Daoy (cell line): Measurements from ENCODE around the gene ACVRL1. TPM values are rescaled to one million over a fixed set of nuclear protein-coding genes. Genes with fewer than 3 reads are reported as not detected.

Source experiments
- DNase-seq: peaks from one replicate; pipeline ENCODE4 v3.0.0-alpha.2; 2015; ENCODE audit warnings: low read depth
- total RNA-seq: library from RNA; depleted of rRNA; stranded (reverse); fragments of >200 nt; shearing (Covaris generic); gene quantifications from 2 replicates; pipeline ENCODE4 v1.2.3, GENCODE V29; 2014

Gene ACVRL1
- total RNA-seq, 1 experiment from 2014 or later: 2.9 TPM

DNA sequence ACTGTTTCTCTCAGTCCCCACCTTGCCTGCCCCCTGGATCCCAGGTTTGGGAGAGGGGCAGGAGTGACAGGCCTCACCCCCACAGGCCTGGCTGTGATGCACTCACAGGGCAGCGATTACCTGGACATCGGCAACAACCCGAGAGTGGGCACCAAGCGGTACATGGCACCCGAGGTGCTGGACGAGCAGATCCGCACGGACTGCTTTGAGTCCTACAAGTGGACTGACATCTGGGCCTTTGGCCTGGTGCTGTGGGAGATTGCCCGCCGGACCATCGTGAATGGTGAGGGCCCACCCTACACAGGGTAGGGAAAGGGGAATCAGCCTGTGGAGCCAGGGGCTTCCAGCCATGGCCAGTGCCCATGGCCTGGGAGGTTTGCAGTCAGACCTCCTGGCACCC is 8.6 kb downstream of the ACVRL1 start:
- DNase-seq: no peak

DNA sequence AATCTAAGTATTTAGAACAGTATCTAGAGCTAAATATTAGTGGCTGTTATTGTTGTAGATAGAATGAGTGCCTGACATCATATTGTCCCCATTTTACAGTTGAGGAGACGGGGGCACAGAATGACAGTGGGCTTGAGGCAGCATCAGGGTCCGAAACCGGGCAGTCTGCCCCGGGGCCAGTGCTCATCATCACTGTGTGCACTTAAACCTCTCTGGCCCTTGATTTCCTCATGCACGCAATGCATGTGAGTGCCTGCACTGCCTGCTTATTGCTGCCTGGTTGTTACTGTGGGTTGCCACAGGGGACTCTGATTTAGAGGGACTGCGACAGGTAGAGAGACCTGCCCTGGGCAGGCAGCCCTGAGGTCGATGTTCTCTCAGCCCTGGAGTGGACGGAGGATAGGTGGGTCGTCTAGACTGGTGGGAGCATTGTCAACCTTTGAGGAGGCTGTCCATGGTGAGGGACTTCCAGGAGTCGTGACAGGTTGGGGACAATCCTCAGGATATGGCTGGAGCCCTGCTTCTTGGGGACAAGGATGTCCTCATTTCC is 9.8 kb downstream of the ACVRL1 start:
- no peak for DNase-seq

DNA sequence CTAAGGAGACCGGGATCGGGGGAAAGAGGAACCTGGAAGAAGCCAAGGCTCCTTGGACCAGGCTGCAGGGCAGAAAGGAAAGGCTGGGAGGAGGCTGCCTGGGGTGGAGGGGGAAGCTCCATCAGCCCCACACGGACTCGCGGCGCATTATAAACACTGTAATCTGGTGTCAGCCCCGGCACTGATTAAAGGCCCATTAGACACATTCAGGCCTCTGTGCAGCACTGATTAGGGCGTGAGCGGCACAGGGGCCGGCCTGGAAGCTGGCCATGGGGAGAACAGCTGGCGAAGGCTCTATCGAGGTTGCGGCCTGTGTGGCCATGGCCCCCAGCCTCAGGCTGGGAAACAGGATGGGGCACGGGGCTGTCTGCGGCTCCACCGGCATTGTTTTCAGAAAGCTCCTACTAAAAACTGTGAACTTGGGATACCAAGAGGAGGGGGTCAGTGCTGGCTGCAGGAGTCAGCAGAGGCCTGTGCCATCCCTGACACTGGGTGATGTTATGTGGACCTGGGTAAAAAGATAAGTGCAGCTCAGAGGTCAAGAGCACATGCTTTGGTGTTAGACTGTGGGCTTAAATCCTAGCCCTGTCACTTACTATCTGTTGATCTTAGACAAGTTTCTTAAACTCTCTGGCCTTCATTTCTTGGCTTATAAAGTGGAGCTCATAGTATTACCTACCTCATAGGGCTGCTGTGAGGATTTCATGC is 10.6 kb downstream of the ACVRL1 start:
- DNase-seq: no peak

DNA sequence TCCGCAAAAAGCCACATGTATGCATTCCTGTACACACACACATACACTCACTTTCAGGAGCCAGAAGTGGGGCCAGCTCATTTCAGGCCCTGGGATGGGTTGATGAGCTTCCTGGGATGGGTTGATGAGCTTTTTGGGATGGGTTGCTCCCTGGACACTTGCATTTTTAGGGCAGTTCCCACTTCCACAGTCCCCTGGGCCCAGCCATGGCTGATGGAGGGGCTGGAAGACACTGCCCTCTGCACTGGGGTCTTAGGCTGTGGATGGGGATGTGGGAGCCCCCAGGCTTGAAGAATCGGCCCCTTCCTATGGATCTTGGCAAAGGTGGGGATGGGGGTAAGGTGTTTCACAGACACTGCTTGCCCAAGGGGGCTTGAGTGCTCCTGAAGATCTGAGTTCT is 12.7 kb downstream of the ACVRL1 start:
- DNase-seq: no peak

DNA sequence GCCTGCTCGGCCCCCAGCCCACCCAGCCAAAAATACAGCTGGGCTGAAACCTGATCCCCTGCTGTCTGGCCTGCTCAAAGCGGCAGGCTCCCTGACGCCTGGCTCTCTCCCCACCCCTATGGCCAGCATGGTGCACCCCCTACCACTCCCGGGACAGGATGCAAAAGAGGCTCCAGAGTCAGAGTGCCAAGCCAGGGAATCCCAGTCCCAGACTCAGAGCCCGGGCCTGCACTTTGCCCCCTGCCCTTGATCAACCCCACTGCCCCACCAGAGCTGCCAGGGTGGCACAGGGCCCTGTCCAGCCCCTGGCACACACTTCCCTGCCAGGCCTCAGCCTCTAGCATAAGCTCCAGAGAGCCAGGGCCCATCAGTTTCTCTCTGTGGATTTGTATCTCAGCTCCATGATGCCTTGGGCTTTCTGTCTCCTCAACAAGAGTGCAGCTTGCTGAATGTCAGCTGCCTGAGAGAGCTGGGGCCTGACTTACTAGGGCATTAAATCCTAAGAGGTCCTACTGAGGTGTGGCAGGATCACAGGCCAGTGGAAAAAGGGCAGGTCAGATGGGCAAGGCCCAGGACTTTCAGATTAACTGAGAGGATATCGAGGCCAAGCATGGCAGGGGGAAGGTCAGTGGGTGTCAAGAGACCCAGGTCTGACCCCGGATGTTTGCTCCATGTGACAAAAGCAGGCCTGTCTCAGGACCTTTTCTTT is 13.9 kb downstream of the ACVRL1 start:
- DNase-seq: no peak

DNA sequence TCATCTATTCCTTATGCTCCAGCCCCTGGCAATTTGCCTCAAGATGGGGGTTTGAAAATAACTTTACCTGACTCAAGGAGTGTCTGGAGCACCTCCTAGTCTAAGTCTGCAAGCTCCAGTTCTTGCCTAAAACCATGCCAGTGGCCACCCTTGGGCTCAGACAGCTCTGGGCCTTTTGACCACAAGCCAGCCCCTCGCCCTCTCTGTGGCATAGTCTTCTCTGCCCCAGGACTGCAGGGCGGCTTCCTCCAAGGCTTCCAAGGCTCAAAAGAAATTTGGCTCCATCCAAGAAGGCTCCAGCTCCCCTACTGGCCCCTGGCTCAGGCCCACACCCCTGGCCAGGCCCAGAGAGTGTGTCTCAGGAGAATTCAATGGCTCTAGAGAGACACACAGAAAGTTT is 14.8 kb downstream of the ACVRL1 start:
- DNase-seq: no peak

DNA sequence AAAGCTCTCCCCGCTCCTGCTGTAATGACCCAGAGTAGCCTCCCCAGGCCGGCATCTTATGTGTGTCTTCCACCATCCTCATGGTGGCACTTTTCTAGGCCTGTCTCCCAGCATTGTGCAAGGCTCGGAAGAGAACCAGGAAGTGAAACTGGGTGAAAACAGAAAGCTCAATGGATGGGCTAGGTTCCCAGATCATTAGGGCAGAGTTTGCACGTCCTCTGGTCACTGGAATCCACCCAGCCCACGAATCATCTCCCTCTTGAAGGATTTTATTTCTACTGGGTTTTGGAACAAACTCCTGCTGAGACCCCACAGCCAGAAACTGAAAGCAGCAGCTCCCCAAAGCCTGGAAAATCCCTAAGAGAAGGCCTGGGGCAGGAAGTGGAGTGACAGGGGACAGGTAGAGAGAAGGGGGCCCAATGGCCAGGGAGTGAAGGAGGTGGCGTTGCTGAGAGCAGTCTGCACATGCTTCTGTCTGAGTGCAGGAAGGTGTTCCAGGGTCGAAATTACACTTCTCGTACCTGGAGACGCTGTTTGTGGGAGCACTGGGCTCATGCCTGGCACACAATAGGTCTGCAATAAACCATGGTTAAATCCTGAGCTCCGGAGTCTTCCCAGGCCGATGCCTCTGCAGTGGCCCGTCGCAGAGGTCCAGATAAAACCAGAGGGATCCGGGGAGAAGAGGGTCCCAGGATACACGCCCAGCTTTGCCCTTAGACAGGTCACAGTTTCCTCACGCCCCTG is 15.6 kb downstream of the ACVRL1 start:
- no peak for DNase-seq

DNA sequence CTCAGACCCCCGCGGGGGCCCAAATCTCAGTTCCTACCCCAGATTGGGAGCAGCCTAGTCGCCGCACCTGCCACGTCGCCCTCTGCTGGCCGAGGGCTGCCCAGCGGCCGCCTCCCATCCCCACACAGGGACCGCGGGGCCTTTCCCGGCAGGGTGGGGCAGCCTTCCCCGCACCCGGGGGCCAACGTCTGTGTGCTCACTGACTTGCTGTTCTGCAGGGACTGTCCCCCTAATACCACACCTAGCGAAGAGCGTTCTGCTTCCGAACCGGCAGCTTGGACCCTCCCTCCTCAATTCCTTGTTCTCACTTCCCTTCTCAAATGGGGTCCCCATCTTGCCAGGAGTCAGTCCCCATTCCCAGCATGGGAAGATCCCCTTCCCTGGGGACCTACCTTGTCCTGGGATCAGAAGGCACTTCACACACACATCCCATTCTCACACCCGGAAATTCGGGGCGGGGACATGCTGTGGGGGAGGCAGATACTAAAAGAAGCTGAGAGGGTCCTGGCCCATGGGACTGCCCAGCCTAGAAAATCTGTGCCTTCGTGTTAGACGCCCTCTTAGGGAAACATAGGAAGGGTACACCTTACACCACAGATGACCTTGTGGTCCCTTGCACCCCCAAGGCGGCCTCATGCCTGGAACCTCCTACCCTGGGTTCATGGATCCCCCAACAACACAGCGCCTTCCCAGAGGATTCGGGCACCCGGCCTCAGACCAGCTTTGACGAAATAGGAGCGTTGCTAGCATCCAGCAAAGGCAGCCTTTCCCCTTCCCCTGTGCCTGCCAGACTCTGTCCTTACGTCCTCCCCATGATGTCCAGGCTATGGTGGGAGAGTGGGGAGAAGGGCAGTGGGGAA is 16.4 kb downstream of the ACVRL1 start:
- DNase-seq: peak; percentile 52

DNA sequence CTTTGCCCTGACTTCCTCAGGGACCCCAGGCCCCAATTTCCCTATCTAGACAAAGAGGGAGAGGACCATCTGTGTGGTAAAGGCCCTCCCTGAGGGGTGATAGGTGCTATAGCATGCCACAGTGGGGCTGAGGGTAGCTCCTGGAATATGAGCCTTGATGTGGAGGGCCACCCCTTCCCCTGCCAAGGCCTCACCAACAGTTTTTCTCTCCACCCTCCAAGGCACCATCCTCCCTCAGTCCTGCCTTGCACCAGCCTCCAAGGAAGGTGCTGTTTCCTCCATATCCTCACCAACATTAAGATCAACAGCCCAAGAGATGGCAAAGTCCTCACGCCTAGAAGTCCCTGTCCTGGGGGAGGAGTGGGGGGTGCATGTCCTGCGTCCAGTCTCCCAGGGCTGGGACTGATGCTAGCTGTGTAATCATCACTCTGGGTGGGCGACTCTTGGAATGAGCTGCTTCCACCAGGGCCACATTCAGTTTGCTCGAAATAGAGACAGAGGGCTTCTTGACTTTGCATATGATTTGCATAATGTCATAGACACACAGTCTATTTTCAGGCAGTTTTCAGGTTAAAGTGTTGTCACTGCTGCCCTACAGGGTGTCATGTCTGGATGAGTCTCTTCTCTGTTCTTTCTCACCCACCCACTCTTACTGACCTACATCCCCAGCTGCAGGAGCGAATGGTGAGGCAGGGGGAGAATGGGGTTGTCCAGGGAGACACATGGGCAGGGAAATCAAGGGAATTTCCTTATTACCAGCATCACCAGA is 17.4 kb downstream of the ACVRL1 start:
- DNase-seq: no peak

DNA sequence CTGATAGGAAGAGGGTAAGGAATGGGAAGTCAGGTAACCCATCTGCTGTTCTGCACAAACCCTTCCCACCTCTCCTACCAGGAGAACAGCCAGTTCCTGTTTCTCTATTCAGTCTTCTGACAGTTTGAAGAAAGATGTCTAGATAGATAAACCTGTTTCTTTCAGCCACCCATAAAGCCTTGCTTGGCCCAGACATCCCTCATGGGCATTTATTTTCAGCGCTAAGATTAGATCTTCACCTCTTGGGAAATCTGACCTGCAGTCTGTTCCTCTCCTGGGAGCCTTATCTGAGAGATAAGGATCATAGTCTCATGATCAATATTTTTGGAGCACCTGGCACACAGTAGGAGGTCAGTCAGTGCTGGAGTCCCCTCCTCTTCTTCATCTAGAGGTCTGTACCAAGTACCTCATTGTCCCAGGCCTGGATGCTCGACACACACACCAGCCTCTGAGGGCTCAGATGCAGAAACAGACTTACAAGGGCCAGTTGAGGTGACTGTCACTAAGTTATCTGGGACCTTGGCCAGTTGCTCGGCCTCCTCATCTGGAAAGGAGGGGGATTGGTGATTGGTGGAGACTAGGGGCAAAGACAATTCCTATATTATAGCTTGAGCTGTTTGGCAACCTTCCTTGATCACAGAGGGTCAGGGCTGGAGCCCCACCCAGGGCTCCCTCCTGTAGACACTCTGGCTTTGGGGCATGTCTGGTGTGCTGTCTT is 18.2 kb downstream of the ACVRL1 start:
- no peak for DNase-seq

DNA sequence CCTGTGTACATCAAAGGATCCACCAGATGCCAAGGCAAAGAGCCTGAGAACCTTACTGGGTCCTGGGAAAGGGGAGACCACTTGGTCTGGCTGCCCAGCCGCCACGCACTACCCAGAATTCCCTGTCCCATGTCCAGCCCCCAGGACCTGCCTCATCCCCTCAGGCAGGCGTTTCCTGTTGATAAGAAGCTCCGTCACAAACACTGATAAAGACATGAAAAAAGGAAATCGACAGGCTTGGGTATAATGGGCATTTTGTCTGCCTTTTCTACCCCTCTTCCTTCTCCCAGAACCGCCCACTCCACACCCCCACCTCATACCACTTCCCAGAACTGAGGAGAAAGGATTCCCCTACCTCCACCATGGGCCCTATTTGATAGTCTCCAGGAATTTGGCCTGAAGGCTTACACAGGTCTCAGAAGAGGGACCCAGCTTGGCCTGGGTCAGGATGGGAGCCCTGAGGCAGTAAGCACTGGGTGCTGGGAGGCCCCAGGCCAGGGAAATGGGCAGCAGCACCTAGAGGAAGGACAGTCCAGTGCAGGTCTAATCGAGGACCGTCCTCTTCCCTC is 18.8 kb downstream of the ACVRL1 start:
- no peak for DNase-seq

DNA sequence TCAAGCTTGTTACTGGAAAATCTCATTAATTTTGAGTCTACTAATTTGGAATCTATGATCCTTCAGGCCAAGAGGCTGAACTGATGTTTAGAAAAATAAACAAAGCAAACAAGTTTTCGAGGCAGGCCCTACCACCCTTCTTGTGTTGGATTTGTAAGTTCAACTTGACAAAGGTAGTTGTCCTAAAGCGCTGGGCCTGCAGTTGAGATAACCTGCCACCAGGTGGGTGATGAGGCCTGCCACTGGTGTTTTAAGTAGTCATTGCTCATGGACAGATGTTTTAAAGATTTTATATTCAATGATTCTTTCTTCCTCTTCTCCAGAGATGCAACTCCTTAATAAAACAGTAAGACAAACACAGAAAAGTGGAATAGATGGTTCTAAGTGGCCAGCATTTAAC is 19.4 kb downstream of the ACVRL1 start:
- no peak for DNase-seq

DNA sequence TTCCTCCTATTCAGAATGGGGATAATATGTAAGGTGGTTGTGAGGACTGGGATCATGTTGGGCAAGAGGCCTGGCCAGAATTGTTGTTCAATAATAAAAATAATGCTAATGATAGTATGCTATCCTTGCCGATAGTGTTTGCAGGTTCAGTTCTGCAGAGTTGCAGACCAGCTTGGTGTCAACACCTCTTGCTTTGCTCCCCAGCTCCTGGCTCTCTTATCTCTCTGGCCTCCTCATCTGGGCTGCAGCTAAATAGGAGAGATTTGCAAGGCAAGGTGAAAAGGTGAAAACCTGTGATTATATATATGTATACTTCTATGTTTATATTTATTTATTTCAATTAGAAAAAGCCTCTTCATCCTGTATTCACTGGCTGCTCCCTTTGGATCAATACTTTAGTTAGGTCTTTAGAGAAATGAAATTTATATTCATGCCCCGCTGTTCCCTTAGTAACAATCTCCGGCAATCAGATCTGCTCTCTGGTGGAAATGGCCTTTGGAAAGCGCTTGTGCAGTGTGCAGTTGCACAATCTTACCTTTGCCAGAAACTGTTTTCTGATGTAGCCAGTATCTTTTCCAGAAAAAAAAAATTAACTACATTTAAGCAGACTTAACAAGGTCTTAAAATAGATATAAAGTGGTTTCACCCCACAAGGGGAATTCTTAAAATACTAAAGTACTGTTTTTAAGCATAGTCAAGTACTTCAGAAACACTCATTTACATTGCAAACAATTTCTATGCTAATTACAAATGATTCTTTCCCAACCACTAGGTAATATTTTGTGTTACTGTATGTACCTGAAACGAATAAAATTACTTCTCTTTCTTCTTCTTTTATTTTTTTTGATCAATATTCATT is 25.1 kb downstream of the ACVRL1 start:
- DNase-seq: no peak

DNA sequence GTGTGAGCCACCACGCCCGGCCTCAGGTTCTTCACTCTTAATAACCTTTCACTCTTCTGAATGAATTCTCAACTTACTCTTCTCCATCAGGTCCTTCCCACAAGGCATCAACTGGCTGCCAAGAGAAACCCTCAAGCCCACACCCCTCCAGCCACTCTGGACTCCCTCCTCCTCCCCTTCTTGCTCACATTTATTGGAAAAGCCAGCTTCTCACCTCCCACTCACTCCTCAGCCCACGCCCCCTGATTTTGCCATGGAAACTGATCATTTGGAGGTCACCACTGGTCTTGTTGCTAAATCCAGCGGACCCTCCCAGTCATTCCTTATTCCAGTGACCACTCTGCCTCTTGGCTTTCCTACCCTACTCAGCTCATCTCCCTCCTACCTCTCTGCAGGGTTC is 26.8 kb downstream of the ACVRL1 start:
- no peak for DNase-seq

DNA sequence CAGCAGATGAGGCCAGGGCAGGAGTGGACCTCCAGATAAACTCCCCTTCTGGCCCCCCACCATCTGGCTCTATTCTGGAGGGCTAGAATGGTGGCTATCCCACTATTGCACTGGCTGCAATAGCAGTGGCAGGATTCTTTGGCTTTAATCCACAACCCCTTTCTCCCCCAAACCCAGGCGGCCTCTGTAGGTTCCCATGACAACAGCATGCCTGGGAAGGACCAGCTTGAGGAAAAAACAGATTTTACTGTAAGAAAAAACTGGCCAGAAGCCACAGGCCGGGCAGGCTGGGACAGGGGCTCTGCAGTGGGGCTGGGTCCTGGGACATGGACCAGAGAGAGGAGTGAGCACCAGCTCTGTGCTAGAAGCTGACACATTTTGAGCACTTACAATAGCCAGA is 30.6 kb downstream of the ACVRL1 start:
- no peak for DNase-seq

DNA sequence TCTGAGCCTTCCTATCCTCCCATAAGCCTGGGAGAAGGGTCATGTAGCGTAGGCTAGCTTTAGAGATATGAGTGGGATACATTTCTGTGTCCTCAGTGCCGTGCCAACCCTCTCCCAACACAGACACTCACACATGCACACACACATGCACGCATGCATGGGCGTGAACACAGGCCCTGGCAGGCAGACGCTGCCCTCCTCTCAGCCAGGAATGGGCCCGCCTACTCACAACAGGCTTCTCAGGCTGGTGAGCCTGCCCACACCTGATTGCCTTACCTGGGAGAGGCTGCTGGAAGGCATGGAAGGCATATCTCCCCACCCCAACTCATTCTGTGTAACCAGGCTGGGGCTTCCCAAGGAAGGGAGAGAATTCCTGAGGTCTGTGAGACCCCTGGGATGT is 31.4 kb downstream of the ACVRL1 start:
- no peak for DNase-seq

DNA sequence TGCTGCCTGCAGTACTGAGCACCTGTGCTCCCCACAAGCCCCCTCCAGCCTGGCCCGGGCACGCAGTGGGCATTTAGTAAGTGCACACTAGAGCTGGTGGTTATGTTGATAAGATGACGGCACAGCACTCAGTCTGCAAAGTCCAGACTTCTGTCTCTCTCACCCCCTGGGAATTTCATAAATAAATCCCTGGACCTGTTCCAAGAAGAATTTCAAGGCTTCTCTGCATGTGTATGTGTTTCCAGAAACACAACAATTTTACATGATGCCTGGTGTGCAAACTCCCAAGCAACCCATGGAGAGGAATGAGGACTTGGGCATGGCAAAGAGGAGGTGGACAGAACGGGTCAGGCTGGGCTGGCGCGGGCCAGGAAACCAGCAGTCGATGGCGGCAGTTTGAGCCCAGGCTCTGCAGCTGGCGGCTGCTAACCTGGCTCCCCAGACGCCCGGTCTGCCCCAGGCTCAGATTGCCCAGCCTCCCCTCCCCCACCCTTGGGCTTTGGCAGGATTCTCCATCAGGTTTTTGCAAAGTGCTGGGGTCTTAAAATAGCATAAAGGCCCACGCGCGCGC is 33.8 kb downstream of the ACVRL1 start:
- no peak for DNase-seq

DNA sequence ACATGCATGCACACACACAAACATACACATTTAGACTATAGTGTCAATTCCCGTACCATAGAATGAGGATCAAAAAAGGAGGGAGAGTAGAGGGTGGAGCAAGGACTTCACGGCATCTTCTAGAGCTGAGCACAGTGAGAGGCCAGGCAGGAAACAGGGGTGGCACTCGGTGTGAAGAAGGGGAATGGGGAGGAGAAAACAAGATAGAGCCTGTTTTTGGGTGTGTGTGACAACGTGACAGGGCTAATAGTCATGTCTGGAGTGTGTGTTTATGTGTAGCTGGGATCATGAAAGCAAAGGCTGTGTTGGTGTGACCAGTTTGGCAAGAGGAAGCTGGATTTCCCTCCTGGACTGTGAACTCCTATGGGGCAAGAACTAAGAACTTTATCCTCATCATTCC is 34.3 kb downstream of the ACVRL1 start:
- no peak for DNase-seq

DNA sequence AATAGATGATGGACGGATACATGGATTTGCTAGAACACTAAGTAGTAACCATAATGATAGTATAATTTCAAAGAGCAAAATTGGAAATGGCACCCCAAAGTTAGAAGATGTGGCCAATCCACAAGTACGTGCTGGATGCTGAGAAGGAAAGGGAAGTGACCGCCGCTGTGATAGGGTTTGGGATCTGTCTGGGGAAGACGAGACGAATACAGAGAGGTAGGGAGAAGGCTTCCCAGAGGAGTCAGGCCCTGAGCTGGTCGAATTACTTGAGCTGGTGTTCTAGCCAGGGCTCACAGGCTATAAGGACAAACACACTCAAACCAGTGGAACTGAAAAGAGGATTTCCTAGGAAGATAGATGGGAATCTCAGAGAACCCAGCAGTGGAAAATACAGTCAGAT is 34.8 kb downstream of the ACVRL1 start:
- no peak for DNase-seq
